Stimulated activated CD8-positive, alpha-beta memory T cell treated with anti-CD3 and anti-CD28 coated beads, Interleukin-15, amount 100 ng/mL, for 48 hours (primary cell): ENCODE measurements around the gene NME7.
"Not testable (repeated sequence)": the region's sequence is repeated elsewhere in the genome, so short reads cannot be mapped to it uniquely, and the experiment has no call there.

ENCODE experiments used
- DNase-seq, 2 donors: peaks; one replicate each; pipeline ENCODE4 v3.0.0-alpha.2; 2020; ENCODE audit warnings: low read depth in 2 of 2

Gene NME7

DNA sequence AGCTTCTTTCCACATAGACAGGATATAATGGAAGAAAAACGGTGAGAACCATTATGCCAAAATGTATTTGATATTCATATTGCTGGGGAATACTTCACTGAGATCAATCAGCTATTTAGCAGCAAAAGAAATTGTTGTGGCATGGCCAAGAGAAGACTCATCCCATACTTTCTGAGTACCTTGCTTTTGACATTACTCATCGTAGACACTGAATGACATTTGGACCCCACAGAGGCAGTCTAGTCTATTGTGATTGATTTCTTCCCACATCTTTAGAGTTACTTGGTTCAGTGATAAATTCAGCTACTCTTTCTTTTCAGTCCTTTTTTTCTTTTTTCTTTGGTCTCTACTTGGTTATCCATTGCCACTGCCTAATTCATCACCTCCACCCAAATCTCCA, 239.0 kb downstream of the NME7 start:
- no peak for DNase-seq

DNA sequence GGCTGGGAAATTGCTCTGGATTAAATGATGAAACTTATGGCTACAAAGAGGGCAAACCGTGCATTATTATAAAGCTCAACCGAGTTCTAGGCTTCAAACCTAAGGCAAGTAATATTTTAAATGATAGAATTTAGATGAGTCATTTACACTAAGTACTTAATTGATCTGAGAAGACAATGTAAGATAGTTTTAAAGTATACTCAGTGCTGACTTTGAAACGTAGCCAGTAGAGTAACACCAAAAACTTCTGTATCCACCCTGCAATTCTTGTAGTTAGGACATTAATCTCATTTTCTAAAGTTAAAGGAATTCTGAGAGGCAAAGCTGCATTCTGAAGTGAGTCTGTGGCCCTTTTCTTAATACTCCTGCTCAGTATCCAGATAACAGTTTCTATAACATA, 240.3 kb downstream of the NME7 start:
- DNase-seq = no peak

- DNase-seq = no peak
Measured at GRCh38 chr1:169126335-169126734, 241.3 kb downstream of the NME7 start.

GRCh38 chr1:169125597-169125996, 242.0 kb downstream of the NME7 start:
- DNase-seq = not testable (repeated sequence)

GRCh38 chr1:169124459-169124858, 243.1 kb downstream of the NME7 start:
- DNase-seq = no peak

DNA sequence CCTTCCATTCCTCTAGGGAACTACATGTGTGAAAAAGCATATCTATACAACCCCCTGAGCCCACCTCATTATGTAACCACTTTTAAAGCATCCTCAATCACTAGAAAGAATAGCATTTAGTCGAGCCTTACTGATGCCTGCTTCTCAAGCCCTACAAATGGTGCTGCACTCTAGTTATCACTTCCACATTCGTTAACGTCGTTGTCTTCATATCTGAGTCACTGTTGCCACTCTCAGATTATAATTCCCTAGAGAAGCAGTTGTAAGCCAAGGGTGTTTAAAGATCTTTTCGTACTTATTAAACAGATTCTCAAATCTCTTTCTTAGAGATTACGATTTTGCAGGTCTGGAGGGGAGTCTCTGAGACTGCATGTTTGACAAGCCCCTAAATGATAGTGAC, 244.6 kb downstream of the NME7 start:
- no peak for DNase-seq

DNA sequence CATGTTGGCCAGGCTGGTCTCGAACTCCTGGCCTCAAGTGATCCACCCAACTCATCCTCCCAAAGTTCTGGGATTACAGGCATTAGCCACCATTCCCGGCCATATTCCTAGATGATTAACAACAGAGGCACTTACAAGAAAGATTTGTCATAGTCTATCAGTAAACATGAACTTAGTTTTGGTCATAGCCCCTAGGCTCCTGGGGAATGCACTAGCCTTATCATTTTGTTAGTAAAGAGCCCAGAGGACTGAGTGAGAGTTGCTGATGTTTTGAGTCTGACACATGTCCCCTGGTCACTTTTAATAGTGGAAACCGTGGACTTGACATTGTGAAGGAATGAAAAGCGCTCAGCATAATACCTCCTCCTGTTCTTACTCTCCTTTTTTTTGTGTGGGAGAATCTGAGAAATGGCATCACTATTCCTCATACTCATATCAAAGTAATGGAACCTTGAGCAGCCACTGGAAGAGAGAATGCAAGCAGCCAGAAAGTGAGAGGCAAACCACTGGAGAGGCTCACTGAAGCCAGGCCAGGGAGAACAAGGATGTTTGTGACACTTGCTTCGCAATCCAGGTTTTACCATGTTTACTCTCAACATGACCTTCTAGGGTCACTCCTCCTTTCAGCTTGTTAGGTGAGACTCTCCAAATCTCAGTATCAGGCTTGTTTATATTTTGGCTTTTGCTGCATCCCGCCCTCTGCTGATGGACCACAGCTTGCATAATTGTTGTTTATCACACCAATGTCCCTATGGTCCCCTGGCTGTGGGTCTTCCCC, 246.3 kb downstream of the NME7 start:
- no peak for DNase-seq

- DNase-seq = no peak
Measured at GRCh38 chr1:169120066-169120465, 247.5 kb downstream of the NME7 start.

DNA sequence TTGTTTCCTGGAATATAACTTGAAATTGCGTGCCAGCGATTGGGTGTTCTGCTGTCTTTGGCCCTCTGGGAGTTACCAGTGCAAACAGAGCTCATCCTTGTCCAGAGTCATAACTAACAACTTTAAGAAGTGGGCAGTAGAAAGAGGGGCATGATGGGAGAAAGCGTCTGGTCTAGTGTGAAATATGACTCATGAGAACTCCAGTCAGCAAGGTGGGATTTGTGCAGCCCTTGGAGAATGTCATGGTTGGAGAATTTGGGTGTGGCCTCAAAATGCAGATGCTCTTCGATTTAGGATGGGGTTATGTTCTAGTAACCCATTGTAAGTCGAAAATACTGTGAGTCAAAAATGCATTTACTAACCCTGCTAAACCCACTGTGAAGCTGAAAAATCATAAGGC, 248.2 kb downstream of the NME7 start:
- no peak for DNase-seq

DNA sequence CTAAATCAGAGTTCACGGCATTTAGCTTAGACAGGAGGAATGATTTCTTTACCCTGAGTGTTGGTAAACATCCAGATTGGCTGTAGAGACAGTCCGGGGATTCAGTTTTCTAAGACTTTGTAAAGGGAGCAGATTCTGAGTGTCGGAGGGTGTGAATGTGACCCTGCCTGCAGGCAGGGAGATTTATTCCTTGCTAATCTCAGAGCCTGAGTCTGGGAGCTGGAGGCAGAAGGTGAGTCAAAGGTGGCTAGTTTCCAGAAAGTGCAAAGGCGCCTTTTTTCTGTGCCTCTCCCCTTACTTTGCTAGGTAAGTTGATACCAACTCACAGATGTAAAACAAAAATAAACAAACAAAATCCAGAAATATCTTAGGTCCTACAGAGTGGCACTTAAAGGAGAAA, 249.4 kb downstream of the NME7 start:
- no peak for DNase-seq

DNA sequence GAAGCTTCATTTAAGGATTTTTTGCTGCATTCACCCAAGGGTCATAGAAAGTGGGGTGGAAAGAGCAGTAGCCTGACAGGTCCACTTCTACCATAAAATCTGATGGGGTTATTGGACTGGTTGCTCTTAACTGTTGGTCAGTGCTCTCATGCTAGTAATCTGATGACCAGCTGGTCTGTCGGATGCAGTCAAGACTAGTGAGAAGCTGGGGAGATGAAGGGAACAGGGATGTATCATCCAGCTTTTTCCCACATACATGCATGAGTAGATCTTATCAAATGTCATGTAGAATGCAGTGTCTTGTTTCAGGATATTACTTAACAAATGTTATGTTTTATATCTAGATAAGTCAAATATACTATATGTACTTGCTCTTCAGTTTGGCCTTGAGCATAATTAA, 250.0 kb downstream of the NME7 start:
- DNase-seq = no peak

GRCh38 chr1:169117014-169117413, 250.6 kb downstream of the NME7 start:
- no peak for DNase-seq

GRCh38 chr1:169115891-169116585, 251.6 kb downstream of the NME7 start:
- DNase-seq = no peak

DNA sequence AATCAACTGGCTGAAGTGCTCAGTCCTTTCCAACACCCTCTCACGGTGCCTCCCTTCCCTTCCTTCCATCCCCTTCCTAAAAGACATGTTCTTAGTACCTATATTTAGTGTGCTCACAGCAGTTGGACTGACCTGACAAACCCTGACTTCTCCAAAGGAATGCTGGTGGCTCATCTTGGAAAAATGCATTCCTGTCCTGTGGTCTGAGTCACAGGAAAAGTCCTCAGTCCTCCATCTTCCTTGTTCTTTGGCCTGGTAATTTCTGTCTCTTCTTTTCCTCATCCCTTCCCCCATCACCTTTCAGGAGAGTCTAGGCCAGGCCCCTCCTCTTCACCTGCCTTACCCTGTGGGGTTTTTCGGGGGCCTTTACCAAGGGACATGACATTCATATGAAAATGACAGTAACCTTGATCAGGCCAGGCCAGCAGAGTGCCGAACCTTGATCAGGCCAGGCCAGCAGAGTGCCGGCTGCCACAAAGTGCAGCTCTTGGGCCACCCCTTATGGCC, 253.9 kb downstream of the NME7 start:
- DNase-seq = no peak

GRCh38 chr1:169112241-169112640, 255.4 kb downstream of the NME7 start:
- DNase-seq = no peak

- no peak for DNase-seq
Measured at GRCh38 chr1:169111472-169111871, 256.1 kb downstream of the NME7 start.

DNA sequence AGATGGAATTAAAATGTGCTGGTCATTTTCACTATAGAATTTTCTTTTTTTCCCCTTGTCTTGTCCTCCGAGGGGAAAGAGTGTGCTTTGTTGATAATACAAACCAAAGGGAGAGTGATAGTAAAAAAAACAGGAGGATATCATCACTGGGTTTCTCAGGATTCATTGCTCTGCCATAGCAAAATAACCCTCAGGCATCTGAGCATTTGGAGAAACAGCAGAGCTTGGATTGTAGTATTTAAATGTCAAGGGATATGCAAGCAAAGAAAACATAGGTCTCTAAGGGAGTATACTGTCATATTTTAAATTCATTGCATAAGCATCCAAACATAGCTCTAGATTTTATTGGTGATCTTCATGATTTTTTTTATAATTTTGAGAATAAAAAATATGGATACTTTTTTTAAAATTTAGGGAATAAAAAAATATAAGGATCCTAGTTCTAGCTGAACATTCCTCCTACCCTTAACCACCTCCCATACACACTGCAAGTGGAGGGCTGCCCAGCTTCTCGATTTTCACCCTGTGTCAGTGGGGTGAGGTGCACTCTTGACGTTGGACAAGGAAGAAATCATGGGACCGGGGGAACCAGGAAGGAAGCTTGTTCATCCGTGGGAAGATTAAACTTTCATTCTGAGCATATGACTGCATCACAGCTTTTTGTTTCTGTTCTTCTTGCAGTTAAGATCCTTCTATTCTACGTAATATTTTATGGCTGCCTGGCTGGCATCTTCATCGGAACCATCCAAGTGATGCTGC, 256.7 kb downstream of the NME7 start:
- DNase-seq = no peak

- no peak for DNase-seq
Measured at GRCh38 chr1:169110236-169110635, 257.4 kb downstream of the NME7 start.

DNA sequence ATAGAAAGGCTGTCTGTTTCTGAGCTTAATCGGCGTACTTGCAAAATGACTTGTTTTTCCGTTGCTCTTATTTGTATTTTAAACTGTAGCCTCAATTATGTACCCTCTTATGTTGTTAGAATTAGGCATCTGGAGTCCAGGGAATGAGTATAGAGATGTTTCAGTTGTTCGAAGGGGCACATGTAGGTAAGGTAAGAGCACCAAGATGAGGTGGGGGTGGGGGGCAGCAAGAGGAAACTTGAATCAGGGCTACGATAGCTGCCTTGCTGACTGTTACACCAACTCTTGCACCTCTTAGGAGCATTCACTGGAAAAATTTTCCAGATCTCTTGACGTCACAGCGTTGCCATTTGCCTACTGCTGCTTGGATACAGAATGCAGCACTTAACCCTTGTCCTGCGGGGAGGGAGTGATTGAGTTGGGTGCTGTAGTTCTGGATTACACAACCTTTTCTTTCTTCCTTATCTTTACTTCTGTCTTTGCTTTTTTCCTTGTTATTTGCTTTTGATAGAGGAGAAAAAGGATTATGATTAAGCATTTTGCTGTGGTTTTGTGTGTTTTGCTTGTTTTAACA, 257.9 kb downstream of the NME7 start:
- DNase-seq = no peak

DNA sequence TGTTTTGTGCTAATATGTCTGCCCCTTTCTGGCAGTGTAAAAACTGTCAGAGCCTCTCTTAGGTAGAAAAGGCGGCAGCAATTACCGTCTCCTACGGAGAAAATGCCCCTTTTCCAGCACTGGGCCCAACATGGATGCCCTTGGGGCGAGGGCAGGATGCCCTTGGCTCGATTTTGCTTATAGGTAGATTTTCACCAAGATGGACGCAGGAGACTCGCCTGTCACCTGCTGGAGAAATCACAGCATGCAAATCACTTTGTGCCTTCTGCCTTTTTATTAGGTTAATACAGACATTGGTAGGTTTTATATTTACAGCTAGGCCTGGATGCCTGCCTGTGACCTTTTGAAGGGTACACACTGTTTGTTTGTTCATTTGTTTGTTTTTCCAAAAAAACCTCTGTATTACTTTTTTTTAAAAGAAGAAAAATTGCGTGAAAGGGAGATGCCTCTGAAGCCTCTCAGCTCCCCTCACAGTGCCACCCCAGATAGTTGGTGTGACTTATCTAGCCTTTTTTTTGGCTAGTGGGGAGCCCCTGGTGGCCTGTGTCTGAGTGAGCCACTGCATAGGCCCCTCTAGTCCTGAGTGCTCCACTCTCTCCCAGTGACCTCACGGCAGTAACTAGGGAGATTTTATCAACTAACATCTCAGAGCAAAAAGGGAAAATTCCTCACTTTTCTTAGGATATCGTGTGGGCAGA, 258.6 kb downstream of the NME7 start:
- DNase-seq = no peak

DNA sequence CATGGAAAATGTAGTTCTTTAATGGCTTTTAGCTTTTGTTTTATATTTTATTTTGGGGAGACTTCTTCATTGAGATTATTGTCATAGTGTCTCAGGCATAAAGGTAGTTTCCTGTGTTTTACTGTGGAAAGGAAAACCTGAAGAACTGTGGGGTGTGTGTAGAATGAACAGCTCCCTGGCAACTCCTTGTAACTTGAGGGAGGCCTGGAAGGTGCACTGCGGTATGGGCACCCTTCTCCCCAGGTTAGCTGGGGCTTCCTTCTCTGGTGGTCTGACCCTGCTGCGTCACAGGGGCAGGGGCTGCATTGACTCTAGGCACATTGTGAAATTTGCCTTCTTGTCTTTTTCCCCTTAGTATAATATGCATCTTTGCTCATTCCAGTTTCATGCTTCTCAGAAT, 259.4 kb downstream of the NME7 start:
- DNase-seq = no peak
